ENCODE measurements around the gene CYB5R3.

The CYB5R3 gene

DNA sequence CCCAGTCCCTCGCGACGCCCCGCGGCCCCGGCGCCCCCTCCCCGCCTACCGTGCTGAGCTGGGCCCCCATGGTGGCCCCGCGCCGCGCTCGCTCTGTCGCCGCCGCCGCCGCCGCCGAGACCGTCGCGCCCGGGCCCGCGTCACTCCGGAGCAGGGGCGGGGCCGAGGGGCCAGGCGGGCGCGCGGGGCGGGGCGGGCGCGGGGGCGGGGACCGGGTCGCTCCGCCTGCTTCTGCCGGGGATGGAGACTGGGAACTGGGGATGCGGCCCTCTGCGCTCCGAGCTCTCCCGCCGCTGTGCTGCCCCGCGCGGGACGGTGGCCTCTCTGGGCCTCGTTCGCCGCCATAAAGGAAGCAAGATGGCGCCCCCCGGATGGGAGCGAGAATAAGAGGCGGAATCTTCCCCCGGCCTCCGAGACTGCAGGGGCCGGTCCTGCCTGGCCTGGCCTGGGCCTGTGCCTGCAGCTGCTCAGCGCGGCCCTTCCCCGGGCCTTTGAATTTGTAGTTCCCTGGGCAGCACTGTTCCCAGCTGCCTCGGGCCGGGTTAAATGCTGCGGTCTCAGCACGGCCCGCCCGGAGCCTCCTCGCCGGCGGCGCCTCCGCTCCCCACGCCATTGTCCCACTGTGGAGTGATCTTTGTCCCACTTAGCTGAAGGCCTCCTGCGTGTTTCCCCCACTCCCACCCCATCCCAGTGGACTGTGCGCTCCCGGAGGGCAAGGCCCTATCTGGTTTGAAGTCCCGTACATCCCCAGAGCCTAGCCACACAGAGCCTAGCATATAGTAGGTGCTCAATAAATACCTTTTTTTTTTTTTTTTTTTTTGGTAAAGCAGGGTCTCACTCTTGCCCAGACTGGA, at the start of gene CYB5R3:
CYB5R3 (minus strand) TSS at position 147 of the 854 bp plus-strand sequence; CDS start at position 70, 77 bp downstream.
- TF ChIP-seq, protein P1, sequence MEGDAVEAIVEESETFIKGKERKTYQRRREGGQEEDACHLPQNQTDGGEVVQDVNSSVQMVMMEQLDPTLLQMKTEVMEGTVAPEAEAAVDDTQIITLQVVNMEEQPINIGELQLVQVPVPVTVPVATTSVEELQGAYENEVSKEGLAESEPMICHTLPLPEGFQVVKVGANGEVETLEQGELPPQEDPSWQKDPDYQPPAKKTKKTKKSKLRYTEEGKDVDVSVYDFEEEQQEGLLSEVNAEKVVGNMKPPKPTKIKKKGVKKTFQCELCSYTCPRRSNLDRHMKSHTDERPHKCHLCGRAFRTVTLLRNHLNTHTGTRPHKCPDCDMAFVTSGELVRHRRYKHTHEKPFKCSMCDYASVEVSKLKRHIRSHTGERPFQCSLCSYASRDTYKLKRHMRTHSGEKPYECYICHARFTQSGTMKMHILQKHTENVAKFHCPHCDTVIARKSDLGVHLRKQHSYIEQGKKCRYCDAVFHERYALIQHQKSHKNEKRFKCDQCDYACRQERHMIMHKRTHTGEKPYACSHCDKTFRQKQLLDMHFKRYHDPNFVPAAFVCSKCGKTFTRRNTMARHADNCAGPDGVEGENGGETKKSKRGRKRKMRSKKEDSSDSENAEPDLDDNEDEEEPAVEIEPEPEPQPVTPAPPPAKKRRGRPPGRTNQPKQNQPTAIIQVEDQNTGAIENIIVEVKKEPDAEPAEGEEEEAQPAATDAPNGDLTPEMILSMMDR (IDR thresholded peaks at IDR 0.05; ENCODE audit: borderline replicate concordance, insufficient read depth, low read depth, low read length) = no peak
- peak within 1 kb of the TSS; percentile 97 for H3K4me3 ChIP-seq (ENCODE audit: low read depth, low read length)

DNA sequence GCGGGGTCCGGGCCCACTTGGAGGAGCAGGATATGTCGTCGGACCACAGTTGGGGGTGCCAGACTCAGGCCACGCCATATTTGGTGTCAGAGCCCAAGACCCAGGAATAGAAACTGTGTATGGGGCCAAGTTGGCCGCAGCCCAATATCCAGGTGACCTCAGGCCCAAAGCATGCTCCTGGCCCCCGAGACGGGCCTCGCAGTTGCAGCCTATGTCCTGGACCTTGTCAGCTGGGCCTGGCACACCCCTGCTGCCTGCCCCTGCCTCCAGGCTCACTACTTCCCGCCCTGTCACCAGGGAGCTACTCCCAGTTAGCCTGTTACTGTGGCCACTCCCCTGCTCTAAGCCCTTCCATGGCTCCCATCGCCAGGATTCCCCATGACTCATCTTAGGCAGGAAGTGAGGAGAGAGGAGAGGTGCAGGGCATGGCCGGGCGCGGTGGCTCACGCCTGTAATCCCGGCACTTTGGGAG, 48.4 kb upstream of the CYB5R3 start:
- no peak overlapping the region for H3K4me3 ChIP-seq (ENCODE audit: low read depth, low read length)
- TF ChIP-seq, protein P1 (IDR thresholded peaks at IDR 0.05; ENCODE audit: borderline replicate concordance, insufficient read depth, low read depth, low read length) = no peak

DNA sequence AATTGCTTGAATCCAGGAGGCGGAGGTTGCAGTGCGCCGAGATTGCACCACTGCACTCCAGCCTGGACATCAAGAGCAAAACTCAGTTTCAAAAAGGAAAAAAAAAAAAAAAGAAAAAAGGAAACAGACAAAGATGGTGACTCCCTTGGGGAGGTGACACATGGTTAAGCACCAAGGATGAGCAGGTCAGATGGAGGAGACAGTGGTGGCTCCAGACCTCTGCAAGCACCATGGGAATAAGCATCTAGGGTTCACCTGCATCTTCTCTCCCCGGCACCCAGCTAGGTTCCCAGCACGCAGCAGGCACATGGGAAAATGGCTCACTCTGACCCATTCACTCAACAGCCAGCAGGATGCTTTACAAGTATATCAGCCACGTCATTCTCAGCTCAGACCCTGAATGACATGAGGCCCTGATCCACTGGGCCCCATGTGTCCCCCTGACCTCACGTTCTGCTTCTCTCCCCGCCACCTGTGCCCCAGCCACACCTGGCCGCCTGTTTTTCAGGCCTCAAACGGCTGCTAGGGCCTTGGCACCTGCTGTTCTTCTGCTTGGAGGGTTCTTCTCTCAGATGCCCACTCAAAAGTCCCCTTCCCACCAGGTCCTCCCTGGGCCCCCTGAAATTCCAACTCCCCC, 47.3 kb upstream of the CYB5R3 start:
- H3K4me3 ChIP-seq (ENCODE audit: low read depth, low read length) = no peak overlapping the region
- TF ChIP-seq, protein P1 (IDR thresholded peaks at IDR 0.05; ENCODE audit: borderline replicate concordance, insufficient read depth, low read depth, low read length) = no peak

DNA sequence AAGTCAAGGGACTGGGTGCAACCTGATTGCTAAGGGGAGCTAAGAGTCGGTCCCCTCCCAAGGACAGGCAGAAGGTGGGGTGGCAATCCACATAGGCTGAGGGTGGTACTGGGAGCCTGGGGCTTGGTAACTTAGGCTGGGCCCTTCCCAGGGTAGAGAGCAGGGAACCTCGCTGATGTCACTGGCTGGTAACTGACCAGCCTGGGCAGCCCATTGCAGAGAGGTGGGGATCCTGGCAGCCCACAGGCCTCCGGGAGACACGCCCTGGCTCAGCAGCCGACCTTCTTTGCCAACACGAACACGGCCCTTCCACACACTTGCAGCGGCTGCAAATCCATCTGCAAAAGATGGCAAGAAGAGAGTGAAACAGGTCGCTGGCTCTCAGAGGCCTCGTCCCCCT, 46.1 kb upstream of the CYB5R3 start:
- no peak overlapping the region for H3K4me3 ChIP-seq (ENCODE audit: low read depth, low read length)
- TF ChIP-seq, protein P1 (IDR thresholded peaks at IDR 0.05; ENCODE audit: borderline replicate concordance, insufficient read depth, low read depth, low read length) = no peak

DNA sequence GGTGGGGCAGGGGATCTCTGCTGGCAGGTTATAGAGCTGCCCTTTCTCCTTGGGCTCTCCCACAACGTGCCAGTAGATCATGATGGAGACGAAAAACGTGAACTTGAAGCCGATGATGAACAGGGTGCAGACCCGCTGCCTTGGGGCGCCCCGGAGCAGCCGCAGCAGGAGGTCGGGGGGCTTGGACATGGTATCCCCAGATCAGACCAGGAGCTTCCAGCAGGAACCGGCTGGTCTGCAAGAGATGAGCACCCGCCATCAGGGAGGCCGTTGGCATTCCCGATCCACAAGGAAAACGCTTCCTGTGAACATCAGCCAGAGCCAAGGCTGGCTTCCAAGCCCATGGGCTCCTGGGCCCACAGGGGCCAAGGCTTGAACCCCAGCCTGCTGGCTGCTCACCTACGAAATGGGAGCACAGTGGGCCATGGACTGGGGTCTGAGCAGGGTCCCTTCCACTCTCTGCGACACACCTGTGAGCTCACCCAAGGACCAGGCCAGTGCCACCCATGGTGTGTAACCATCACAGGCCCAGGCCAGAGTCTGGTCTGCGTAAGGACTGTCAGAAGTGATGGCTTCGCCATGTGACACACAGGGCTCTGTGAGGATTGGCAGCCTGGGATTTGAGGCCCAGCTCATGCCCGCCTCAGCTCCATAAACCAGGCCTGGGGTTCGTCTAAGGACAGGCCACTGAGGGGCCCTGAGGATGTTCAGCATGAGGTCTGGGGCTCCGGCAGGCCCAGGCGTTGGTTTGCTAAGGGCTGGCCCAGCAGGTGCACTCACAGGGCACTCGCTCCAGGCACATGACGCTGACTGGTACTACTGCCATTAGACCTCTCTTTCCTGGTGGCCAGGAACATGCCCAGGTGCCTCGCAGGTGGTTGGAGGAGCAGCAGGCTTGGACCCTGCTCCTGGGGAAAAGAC, 44.8 kb upstream of the CYB5R3 start:
- TF ChIP-seq, protein P1 (IDR thresholded peaks at IDR 0.05; ENCODE audit: borderline replicate concordance, insufficient read depth, low read depth, low read length) = no peak
- no peak overlapping the region for H3K4me3 ChIP-seq (ENCODE audit: low read depth, low read length)

DNA sequence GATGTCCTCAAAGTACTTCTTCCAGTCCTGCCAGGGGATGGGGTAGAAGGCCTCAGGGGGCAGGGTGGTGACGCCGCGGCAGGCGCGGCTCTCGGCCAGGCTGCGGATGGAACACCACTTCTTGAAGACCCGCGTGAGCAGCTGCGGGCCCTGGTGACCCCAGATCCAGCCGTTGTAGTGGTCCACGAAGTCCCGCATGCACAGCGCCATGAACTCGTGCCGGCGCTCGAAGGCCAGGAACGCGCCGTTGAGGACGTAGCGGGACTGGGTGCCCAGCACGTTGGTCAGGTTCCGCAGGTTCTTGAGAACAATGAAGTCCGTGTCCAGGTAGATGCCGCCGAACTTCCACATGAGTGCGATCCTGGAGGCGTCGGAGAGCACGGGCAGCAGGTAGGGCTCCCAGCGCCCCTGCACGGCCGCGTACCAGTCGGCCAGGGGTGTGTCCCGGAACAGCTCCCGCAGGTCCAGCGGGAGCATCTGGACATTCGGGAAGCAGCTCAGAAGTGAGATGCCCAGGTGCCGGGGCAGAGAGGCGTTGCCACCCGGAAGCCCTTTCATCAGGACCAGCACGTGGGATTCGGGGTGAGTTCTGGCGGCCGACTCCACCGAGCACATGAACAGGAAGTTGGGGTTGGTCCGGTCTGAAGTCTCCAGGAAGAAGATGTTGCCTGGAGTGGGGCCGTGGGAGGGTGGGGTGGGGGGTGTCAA, 44.0 kb upstream of the CYB5R3 start:
- no peak overlapping the region for H3K4me3 ChIP-seq (ENCODE audit: low read depth, low read length)
- TF ChIP-seq, protein P1 (IDR thresholded peaks at IDR 0.05; ENCODE audit: borderline replicate concordance, insufficient read depth, low read depth, low read length) = no peak

Data from GM12875 (cell line).